ENCODE measurements around the gene CNTN3. TPM values are rescaled to one million over a fixed set of nuclear protein-coding genes. Genes with fewer than 3 reads are reported as not detected.

The CNTN3 gene
- total RNA-seq, result 4.0 TPM
- long read RNA-seq, partial matches to known transcripts, result 0 of 2 reads
- long read RNA-seq, other reads (novel, unspliced or antisense), result 2 of 2 reads

GRCh38 chr3:74614107-74614967 lies at the start of gene CNTN3:
CNTN3 (minus strand) TSS chr3:74614659; CDS start chr3:74521112, 93,547 bp downstream.
- no peak for DNase-seq (ENCODE audit: low spot score)

DNA sequence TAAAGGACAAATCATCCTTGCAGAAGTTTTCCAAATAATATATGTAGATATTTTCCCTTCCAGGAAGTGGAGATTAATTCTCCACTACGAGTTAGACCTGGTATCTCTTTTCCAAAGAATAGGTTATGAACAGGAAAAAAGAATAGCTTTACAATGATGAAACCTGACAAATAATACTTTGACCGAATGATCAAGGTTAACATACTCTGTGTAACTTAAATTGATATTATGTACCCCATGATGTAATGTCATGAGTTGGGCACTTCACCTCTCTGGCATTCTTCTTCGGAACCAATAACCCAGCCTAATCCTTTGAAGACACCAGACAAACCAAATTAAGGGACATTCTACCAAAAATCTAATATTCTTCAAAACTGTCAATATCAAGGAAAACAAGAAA lies 48.7 kb upstream of the CNTN3 start:
- no peak for DNase-seq (ENCODE audit: low spot score)

DNA sequence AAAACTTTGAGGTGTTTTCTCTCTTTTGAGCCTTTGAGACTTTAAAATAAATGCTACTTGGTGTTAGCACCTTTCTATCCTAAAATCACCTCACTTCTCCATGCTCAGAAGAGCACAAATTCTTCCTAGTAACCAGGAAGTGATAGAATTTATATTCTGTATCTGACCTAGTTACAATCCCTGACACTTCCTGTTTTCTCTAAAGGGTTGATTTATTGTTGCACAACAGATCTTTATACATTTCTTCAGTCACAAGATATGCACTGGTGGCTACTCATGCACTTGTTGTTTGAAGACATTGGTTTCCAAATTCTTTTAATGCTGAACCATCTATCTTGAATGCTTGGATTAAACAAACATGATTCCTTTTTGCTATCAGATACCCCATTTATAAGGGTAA lies 47.2 kb upstream of the CNTN3 start:
- DNase-seq (ENCODE audit: low spot score), result no peak

- DNase-seq (ENCODE audit: low spot score), result no peak
Measured at GRCh38 chr3:74651885-74652284, 37.4 kb upstream of the CNTN3 start.

- DNase-seq (ENCODE audit: low spot score), result no peak
Measured at GRCh38 chr3:74651292-74651691, 36.8 kb upstream of the CNTN3 start.

GRCh38 chr3:74648107-74648506 lies 33.6 kb upstream of the CNTN3 start:
- no peak for DNase-seq (ENCODE audit: low spot score)

DNA sequence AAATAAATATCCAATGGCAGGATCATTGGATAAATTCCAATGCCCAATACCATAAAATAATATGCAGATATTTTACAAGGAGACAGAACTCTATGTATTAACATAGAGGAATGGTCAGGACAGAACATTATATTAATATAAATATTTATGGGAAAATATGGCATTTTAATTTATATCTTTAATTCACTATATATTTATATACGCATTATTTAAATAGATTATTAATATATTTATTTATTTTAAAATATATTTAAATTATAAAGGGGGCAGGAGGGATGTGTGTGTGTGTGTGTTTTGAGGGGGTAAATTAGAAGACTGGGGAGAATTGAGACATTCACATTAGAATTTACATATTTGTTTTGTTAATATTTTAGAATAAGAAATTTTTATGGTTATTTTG lies 31.6 kb upstream of the CNTN3 start:
- no peak for DNase-seq (ENCODE audit: low spot score)

DNA sequence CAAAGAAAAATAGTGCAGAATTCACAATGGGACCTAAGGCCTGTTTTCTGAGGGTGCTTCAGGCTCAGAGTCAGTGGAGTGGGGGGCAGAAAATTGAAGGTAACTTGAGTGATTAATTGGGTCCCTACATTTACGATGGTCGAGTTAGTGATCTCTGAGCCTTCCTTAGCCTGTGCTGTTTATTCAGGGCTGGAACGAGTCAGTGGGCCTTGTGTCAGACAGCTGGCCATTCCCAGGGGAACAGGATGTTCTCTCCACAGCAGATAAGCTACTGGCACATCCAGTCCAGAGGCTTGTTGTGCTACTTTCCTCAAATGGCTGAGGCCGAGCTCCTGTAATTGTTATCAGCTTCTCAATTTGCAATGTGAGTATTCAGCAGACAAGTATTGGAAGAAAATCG lies 29.2 kb upstream of the CNTN3 start:
- no peak for DNase-seq (ENCODE audit: low spot score)

GRCh38 chr3:74642876-74643275 lies 28.4 kb upstream of the CNTN3 start:
- no peak for DNase-seq (ENCODE audit: low spot score)

GRCh38 chr3:74640211-74640610 lies 25.8 kb upstream of the CNTN3 start:
- no peak for DNase-seq (ENCODE audit: low spot score)

GRCh38 chr3:74639681-74640080 lies 25.2 kb upstream of the CNTN3 start:
- no peak for DNase-seq (ENCODE audit: low spot score)

DNA sequence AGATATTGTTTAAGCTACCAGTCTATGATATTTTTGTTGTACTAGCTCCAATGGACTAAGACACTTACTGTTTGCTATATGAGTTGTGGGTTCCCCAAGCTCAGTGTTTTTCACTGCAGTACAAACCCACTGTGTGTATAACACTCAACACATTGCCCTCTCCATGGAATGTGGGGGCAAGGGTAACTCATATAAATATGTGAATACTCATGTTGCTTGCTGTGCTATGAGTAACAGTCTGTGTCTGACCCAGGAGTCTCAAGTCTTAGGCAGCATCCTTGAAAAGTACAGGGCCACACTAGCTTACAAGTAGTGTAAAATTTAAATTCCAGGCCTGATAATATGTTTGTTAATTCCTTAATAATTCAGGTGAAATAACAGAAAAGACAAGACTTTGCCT lies 22.5 kb upstream of the CNTN3 start:
- no peak for DNase-seq (ENCODE audit: low spot score)

DNA sequence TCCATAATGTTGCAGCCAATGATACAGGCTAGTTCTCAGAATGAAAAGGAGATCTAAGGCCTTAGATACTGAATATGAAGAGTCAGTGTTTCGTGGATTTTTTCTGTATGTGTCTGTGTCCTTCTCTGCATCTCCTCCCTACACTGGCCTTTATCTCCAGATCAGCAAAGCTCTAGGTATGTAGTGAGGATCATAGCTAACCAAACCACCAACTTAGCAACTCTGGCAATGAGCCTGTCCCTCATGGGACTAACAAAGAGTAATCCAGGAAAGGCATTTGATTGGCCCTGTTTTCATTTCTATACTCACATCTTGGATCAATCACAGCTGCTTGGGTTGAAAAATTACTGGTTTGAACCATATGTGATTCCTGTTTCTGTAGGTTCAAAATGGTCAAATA lies 18.6 kb upstream of the CNTN3 start:
- DNase-seq (ENCODE audit: low spot score), result no peak

DNA sequence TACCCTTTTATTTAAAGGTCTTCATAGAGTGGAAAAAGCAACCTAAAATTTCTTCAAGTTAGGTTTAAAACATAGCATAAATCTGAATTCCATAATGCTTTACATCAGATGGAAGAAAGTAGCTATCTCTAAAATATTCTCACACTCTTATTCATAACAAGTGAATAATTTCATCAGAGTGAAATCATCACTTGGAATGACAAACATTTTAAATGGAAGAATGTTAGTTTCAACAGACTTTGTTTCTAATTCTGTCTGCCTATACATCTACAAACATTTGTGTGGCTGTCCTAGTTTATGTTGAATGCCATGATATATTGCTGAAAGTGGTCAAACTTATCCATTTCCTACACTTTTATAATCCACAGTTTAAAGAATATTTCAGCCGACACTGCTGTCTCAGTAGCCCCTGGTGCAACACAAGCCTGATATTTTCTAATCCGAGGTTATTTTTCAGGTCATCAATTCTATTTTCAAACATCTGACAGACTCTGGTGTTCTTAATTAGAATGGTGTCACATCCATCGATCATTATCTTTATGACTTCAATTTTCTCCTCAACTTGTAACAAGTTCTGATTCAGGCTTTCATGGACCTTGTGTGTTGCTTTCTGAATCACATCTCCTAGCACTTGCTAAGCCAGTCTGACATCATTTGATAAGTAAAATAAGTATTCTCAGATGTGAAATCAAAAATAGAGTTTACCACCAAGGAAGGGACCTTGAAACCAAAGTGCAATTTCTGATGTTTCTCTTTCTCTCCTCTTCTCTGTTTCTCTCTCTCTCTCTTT lies 17.1 kb upstream of the CNTN3 start:
- DNase-seq (ENCODE audit: low spot score), result no peak

- DNase-seq (ENCODE audit: low spot score), result no peak
Measured at GRCh38 chr3:74630602-74631001, 16.1 kb upstream of the CNTN3 start.

GRCh38 chr3:74626011-74626410 lies 11.6 kb upstream of the CNTN3 start:
- DNase-seq (ENCODE audit: low spot score), result no peak

DNA sequence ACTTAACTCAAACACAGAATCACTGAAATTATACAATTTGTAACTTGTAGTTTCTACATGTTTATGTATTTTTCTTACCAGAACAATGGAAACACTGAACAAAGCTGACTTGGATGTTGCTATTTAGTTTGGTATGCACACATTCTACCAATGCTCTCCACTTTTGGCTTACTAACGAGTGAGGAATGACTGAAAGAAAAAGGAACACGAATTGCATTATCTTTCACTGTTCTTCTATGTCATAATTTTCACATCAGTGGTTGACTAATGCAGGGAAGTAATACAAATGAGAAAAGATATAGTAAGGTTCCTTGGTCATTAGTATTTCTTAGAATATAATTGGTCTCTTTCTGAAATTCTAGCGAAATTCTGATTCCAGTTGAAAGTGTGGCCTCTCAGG lies 9.8 kb upstream of the CNTN3 start:
- no peak for DNase-seq (ENCODE audit: low spot score)

DNA sequence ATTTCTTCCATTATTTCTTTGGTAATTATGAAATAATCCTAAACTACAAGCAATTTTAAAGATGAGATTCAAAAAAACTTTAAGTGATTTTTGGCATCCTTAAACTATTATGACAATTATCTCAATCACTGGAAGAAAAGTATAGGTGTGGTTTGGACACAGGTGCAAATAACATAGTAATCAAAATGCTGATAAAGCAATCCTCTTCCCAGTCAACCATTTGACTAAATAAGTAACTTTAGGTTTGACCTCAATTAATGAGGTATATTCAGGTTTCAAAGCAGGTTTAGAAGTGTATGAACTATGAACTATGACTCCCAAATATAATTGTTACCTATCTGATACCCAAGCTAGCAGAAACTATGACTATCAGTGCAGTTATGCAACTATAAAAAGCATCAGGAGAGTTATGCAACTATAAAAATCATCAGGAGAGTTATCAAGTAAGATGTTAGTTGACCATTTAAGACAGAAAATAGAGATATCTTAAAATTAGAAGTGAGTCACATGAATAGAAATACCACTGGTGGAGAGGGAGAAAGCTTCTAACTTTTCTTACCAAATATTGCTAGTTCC lies 8.9 kb upstream of the CNTN3 start:
- no peak for DNase-seq (ENCODE audit: low spot score)

GRCh38 chr3:74621581-74621980 lies 7.1 kb upstream of the CNTN3 start:
- DNase-seq (ENCODE audit: low spot score), result no peak

DNA sequence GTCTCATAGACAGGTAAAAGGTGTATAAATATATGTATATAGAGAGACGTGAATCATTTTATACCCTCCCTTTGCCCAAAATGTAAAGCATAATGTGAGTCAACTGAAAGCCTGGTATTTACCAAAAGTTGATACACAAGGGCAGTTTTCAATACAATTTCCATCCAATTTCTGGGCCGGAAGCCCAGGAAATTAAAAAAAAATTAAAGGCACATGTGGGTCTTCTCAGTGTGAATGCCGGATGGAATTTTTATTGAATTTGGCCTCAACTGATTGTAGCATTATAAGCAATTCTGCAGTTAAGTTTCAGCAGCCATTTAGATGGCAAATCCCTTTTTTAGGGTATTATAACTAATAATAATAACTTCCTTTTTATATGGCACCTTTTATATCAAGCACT lies 3.3 kb upstream of the CNTN3 start:
- no peak for DNase-seq (ENCODE audit: low spot score)

- no peak for DNase-seq (ENCODE audit: low spot score)
Measured at GRCh38 chr3:74613521-74614106, 845 bp downstream of the CNTN3 start.

GRCh38 chr3:74613060-74613459 lies 1.4 kb downstream of the CNTN3 start:
- no peak for DNase-seq (ENCODE audit: low spot score)

Data from mesenteric fat pad (tissue), 1 donor.